HG03520 (cell line): ENCODE results near the gene TJP3.
A peak's percentile ranks its signal among the peaks of the same experiment; 100 is the strongest.

ENCODE experiments used
- ATAC-seq: cut with Tn5 transposase; IDR thresholded peaks from one replicate; pipeline ENCODE4 v1.9.1; 2021; ENCODE audit warnings: mild to moderate bottlenecking, moderate library complexity; ENCODE audit not compliant: unreplicated experiment

The TJP3 gene

DNA sequence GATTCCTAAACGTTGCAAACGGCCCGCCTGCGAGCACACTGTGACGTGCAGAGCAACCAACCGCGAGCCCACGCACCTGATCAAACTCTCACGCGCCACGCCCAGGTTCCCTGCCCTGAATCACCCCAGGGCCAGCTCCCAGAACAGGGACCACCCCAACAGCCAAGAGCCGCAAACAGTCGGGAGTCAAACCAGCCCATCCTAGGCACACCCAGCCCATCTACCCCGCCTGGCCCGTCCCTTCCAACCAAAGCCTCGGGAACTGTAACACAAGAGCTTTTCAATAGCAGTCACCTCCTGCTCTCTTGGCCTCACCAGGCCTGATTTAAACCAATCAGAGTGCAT is 16.8 kb upstream of the TJP3 start:
- no peak for ATAC-seq

GRCh38 chr19:3691726-3692125 is 16.5 kb upstream of the TJP3 start:
- ATAC-seq: no peak

DNA sequence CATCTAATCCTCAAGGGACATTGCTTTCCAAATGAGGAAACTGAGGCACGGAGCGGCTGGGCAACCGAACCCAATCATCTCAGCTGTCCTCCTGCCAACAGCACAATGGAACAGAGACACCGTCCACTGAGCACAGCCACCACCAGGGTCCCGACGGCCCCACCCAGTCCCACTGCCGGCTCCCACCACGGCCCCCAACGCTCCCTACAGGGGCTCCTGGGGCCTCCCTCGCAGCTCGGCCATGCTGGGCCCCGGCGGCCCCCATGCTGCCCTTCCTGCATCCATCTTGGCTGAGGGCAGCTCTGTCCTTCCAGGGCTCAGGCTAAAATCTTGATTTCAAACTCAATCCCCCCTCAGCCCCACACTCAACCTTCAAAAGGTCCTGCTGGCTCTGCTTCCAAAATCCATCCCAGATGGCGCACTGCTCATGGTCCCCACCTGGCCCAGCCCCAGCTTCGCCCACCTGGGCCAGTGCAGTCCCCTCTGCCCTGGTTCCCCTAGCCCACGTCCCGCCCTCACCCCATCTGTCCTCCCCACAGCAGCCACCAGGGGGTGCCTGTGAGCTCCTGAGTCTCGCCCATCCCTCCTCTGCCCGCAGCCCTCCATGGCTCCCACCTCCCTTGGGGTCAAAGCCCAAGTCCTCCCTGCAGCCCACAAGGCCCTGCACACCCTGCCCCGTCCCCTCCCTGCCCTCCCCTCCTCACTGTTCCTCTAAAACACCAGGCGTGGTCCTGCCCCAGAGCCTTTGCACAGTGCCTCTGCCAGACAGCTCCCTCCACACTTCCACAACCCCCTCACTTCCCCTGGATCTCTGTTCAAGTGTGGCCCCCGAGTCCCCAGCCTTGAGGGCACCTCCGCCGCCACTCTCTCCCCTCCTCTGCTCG is 15.8 kb upstream of the TJP3 start:
- no peak for ATAC-seq

DNA sequence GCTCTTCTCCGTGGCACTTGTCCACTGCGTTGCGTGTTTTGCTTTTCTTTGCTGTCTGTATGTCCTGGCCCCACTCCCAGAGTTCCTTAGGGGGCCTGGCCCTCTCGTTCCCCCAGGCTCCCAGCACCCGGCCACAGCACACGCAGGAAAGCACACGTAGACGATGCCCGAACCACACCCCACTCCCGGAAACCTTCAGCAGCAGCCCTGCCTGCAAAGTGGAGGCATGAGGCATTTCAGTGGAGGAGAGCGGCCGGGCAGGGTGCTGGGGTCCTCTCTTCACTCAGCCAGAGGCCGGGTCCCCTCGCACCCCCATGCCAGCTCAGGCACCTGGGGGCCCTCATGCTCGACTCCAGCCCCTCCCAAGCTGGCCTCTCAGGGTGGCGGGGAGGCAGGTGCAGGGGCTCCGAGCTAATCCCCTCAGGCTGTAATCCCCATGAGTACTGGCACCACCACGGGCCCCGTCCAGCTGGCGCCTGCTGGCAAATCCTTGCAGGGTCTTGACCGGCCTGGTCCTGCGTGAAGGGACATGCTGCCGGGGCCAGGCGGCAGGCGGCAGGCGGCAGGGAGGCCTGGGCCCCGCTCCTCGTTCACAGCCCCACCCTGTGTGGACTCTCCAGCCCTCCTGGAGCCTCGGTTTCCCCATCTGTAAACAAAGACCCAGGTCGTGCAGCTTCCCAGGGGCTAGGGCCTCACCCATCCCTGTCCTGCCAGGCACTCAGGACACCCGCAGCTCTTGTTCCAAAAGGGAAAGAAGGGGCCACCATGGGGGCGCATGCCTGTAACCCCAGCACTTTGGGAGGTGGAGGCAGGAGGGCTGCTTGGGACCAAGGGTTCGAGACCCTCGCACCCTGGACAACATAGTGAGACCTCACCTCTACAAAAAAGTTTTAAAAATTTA is 14.9 kb upstream of the TJP3 start:
- ATAC-seq: no peak

- ATAC-seq: no peak
Measured at GRCh38 chr19:3694361-3695123, 13.6 kb upstream of the TJP3 start.

DNA sequence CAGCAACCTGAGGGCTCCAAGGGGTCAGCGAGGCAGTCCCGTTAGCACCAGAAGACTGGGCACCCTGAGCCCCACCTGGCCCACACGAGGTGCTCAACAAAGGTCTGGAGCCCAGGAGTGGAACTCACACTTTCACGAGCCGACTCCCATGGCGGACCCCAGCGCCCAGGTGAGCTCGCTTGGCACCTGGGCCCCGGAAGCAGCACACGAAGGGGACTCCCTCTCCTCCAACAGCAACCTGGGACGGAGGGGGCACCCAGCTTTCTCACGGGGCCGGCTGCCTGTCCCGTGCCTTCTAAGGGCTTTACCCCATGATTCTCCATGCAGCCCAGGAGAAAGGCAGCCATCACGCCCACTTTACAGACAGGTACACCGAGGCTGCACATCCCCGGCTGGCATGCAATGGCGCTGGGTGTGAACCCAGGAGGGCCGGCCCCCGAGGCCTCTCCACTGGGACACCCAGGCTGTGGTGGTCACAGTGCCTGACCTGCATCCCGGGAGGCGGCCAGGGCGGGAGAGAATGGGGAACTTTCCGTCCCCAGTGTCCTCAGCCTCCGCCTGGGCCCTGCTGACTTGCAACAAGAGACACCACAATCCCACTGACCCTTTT is 13.0 kb upstream of the TJP3 start:
- ATAC-seq: no peak

- ATAC-seq: no peak
Measured at GRCh38 chr19:3695986-3696659, 12.1 kb upstream of the TJP3 start.

DNA sequence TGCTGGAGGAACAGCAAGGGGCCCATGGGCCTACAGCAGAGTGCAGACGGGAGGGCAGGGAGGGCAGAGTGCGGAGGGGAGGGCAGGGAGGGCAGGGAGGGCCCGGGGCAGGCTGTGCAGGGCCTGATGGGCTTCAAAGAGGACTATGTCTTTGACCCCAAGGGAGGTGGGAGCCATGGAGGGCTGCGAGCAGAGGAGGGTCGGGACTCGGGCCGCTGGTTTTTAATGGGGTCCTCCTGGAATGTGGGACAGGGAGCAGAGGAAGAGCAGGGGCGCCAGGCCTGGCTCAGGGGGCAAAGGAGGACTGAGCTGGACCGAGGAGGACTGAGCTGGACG is 11.6 kb upstream of the TJP3 start:
- no peak for ATAC-seq

- no peak for ATAC-seq
Measured at GRCh38 chr19:3697094-3697493, 11.1 kb upstream of the TJP3 start.

GRCh38 chr19:3697671-3698385 is 10.4 kb upstream of the TJP3 start:
- ATAC-seq: no peak

GRCh38 chr19:3698386-3698950 is 9.7 kb upstream of the TJP3 start:
- no peak for ATAC-seq

GRCh38 chr19:3698974-3699740 is 9.0 kb upstream of the TJP3 start:
- ATAC-seq: no peak

DNA sequence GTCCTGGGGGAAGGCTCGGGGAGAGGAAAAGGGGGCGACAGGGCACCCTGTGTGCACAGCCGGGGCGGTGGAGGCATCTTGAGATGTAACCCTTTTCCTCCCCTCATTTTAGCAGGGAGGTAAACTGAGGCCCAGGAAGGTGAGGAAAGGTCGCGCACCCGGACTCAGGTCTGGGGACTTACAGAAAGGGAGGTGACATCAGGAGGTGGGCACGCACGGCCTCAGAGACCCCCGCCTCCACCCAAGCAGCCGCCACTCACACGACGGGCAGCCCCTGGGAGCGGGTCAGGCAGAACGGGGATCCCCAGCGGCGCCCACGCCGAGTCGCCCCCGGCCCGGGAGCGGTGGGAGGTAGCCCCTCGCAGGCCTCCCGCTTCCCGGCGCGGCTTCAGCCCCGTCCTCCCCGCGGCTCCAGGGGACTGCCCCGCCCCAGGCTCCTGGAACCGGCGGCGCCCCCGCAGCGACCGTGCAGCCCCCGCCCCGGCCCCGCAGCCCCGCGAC is 8.4 kb upstream of the TJP3 start:
- no peak for ATAC-seq

DNA sequence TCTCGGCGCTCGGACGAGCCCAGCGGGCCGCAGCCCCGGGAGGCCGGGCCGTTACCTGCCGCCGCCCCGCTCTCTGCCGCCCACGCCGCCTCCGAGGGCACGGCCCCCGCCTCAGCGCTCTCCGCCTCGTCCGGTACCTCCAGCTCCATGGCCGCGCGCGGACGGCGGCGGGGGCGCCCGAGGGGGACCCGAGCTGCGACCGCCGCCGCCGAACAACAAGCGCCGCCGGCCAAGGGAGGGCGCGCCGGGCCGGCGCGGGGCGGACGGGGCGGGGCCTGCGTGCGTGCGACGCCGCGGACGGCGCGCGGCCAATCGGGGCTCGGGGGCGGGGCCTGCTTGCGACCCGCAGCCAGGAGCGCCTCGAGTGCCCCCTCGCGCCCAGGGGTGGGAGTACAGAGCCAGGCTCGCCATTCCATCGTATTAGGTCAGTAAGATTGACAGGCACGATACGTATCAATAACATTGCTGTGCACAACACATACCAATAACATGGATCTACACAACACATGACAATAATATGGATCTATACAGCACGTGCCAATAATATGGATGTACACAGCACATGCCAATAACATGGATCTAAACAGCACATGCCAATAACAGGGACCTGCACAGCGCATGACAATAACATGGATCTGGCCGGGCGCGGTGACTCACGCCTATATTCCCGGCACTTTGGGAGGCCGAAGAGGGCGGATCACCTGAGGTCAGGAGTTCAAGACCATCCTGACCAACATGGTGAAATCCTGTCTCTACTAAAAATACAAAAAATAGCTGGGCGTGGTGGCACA is 7.7 kb upstream of the TJP3 start, which contains the start of gene PIP5K1C:
PIP5K1C (minus strand) TSS at position 227 of the 791 bp plus-strand sequence; CDS start at position 149, 78 bp downstream.
- ATAC-seq: peak; percentile 54

GRCh38 chr19:3701200-3701599 is 7.0 kb upstream of the TJP3 start:
- no peak for ATAC-seq

- ATAC-seq: no peak
Measured at GRCh38 chr19:3707868-3708206, 347 bp upstream of the TJP3 start.

DNA sequence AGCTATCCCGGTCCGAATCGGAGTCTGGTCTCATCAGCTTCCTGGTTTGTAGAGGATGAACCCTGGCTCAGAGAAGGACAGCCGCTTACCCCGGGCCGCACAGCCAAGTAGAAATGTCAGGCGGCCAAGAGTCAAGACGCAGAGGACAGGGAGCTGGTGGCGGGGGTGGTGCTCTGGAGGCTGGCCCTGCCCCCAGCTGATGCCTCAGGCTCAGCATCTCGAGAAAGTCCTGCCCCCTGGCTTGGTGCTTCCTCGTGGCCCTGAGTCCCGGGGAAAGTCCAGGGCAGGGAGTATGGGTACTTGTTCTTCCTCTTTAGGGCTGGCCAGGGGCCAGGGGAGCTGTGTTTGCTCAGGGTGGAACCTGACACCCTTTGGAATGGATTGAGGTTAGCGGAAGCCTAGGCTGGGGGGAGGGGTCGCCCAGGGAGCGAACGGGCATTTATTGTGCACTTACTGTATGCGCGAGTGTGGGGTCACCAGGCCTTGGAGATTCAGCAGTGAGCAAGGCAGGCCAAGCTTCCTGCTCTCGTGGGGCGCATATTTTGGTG is 2.2 kb downstream of the TJP3 start:
- no peak for ATAC-seq
